Ovary (tissue), 3 donors: ENCODE measurements around the gene GJB4.
A peak's percentile ranks its signal among the peaks of the same experiment; 100 is the strongest.

ENCODE experiments used
- POLR2A ChIP-seq: fragments of 450-650 bp; IDR thresholded peaks from one replicate; pipeline ENCODE4 v1.6.1; 2017; ENCODE audit warnings: antibody characterized with exemption, mild to moderate bottlenecking, moderate library complexity
- TF ChIP-seq, protein P1 (sequence below), 3 donors: fragments of 450-650 bp in 2 of 3; fragments of 200-600 bp in 1 of 3; IDR thresholded peaks; one replicate each; pipeline versions ENCODE4 v1.5.1 to v1.8.0; 2016 to 2022; ENCODE audit warnings: antibody characterized with exemption in 3 of 3, mild to moderate bottlenecking in 1 of 3
- donor health status: DM: no; HTN: no; CAD: no.

DNA sequence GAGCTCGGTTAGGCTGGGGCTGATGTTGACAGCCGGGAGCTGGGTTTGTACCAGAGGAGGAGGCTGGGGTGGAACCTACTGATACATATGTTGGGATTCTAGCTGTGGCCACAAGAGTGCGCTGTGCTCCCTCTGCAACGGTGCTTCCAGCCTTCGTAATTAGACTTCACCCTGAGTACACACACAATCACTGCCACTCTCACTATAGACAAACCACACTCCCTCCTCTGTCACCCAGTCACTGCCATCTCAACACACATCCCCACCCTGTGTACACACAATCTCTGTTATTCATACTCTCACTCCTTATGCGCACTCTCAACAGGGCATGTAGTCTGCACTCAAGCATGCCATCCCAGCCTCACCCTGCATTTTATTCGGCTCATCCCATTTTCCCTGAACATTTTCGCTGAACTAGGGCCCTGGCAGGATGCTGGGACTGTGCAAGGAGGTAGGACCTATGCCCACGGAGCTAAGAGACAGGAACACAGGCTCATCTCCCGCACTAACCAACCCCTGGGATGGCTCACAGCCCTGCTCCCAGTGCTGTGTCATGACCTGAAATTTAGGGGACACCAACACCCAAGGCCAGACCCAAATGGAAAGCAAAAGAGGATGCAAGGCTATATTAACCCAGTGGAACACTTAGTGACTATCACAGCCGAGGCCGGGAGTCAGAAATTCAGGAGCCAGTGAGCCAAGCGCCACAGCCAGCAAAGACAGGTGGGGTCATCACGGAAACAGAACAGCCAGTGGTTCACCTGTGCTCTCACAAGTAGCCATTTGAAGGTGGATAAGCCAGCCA is 27.2 kb downstream of the GJB4 start:
- TF ChIP-seq POLR2A: no peak
- TF ChIP-seq, protein P1, sequence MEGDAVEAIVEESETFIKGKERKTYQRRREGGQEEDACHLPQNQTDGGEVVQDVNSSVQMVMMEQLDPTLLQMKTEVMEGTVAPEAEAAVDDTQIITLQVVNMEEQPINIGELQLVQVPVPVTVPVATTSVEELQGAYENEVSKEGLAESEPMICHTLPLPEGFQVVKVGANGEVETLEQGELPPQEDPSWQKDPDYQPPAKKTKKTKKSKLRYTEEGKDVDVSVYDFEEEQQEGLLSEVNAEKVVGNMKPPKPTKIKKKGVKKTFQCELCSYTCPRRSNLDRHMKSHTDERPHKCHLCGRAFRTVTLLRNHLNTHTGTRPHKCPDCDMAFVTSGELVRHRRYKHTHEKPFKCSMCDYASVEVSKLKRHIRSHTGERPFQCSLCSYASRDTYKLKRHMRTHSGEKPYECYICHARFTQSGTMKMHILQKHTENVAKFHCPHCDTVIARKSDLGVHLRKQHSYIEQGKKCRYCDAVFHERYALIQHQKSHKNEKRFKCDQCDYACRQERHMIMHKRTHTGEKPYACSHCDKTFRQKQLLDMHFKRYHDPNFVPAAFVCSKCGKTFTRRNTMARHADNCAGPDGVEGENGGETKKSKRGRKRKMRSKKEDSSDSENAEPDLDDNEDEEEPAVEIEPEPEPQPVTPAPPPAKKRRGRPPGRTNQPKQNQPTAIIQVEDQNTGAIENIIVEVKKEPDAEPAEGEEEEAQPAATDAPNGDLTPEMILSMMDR (IDR thresholded peaks at IDR 0.05): peak; percentile 21 to 51 (median 42)
